ENCODE results near the gene SOAT1. TPM values are rescaled to one million over a fixed set of nuclear protein-coding genes. Genes with fewer than 3 reads are reported as not detected.

SOAT1 gene
- 14.2 and 27.1 TPM in 2 replicates for total RNA-seq

GRCh38 chr1:179293340-179294327 lies at the start of gene SOAT1:
Gene SOAT1, plus strand, starts transcription at chr1:179293797. Its CDS starts 8,888 bp downstream, at chr1:179302685.

GRCh38 chr1:179365342-179366092 lies 71.9 kb downstream of the SOAT1 start, which contains the start of gene AXDND1:
Gene AXDND1, plus strand, starts transcription at chr1:179365971. Its CDS starts 539 bp downstream, at chr1:179366510.

Other genes with a start within 250 kb of the SOAT1 start
- 53.0 and 70.1 TPM in 2 replicates for gene TOR3A, start 211.7 kb upstream of the SOAT1 start, total RNA-seq
- gene ABL2, start 64.1 kb upstream of the SOAT1 start, total RNA-seq, result 14.3 and 19.4 TPM in 2 replicates
- gene AXDND1, start 72.2 kb downstream of the SOAT1 start, total RNA-seq, result not detected in 2 replicates

All from epithelial cell of alveolus of lung (primary cell).